ENCODE data around the gene PNPLA7.
"Not testable (repeated sequence)": the region's sequence is repeated elsewhere in the genome, so short reads cannot be mapped to it uniquely, and the experiment has no call there.

PNPLA7 gene

GRCh38 chr9:137550231-137550621 lies at the start of gene PNPLA7:
TSS of gene PNPLA7 (minus strand) at chr9:137550402. CDS start at chr9:137550197, 205 bp downstream.
- peak; percentile 60 for DNase-seq

DNA sequence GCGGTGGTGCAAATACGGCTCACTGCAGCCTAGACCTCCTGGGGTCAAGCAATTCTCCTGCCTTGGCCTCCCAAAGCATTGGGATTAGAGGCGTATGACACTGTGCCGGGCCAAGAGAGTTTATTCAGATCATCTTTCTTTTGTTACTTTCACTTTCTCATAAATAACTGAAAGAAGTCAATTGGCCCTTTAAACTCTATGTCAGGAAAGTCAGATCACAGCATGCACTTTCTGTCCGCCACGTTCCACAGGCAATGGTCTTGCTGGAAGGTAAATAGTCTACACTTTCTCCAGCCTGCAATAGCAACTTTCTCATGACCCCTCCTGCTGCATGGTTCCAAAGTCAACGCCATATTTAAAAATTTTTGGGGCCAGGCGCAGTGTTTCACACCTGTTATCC lies 48.7 kb upstream of the PNPLA7 start:
- no peak for DNase-seq

- DNase-seq, result not testable (repeated sequence)
These were observed 46.4 kb upstream of the PNPLA7 start for GRCh38 chr9:137596577-137596976.

GRCh38 chr9:137593176-137593575 lies 43.0 kb upstream of the PNPLA7 start:
- no peak for DNase-seq

DNA sequence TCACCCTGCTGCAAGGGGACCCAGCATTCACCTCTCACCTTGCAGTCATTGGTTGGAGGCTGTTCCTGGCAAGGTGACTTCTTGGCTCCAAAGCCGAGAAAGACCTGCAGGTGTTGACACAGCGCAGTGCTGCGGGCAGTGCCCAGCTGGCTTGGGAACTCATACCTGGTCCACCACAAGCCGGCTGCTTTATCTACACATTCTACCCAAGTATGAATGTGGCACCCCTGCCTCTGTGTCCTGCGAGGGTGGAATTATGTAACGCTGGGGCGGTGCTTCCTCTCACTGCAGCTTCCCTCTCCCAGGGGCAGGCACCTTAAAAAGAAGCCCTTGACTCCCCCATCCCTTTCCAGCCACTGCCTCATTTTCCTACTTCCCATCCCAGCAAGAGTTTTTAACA lies 42.6 kb upstream of the PNPLA7 start:
- DNase-seq, result no peak

DNA sequence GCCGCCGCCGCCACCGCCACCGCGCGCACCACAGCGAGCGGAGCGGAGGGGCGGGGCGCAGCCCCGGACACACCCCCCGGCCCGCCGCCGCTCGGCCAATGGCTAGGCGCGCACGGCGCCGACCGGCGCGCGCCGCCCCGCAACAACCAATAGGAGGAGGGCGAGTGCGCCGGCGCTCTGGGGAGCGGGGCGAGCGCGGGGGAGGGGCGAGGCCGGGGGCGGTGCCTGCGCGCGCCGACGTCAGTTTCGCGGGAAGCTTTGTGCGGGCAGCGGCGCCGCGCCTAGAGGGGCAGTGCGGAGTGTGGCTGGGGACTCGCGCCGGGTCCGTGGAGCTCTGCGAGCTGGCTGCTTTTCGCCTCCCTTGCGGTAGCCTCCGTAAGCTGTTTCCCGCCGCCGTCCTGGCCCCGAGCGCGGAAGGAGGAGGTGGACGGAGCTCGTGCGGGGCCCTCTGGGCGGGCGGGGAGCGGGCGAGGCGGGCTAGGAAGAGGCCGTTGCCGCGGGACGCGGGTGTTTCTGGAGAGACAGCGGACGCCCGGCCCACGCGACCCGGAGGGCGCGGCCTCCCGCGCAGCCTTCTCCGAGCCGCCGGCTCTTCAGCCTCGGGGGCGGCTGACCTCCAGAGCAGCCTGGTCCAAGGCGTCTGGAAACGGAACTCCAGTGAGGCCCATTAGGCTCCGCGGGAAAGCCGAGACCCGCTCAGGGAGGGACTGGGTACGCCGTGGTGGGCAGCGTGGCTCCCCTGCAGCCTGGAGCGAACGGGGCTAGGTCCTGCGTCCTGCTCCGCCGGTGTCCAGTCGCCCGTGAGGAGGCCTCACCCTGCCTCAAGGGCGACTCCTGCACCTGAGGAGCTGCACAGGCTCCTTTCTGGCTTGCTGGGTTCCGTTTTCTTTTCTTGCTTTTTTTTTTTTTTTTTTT lies 40.5 kb upstream of the PNPLA7 start, which contains the start of gene ZMYND19:
Gene ZMYND19, minus strand, starts transcription at position 44 of the 915 bp plus-strand sequence. CDS start 249 bp downstream, outside the sequence.
- DNase-seq, result peak; percentile 91

GRCh38 chr9:137590123-137590468 lies 39.9 kb upstream of the PNPLA7 start:
- DNase-seq, result no peak

DNA sequence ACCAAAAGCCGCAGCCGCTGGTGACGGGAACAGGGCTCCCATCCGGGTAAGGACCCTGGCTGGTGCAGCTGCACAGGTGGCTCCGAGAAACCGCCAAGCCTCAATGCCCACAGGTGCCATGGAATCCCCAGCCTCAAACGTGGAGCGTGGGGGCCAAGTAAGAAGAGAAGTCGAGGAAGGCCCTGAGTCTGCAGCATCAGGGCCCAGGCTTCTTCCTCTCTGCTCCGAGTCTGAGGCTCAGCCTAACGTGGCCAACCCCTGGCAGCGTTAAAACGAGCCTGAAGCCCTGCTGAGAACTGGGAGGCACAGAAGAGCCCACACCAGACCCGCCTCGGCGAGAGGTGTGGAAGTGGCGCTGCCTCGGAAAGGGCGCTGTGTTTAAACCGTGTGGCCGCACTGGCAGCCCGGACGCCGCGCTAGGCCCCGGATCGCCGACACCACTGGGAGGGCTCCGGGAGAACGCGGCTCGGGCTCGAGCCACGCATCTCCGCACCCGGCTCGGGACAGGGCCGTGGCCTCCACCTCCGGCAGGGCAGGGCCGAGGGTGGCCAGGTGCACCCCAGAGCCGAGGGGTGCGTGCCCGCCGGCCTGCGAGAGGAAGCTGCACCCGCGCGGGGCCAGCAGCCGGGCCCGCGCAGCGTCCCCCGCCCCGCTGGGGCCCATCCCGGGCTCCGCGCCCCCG lies 39.4 kb upstream of the PNPLA7 start:
- no peak for DNase-seq

DNA sequence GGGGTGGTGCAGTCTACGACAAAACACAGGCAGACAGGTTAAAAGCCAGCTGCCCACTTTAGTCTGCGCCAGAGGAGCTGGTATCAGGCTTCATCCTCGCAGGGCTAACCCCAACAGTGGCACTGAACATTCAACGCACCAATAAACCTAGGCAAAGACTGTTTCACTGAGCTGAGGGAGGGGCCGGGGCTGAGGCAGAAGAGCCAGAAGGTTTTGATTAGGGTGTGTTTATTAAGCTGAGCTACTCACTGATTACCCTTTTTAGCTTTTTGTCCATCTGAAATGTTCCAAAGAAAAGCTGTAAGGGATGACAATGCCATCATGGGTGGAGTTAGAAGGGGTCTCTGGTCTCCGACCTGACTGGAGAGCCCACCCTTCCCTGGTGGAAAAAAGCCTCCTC lies 38.7 kb upstream of the PNPLA7 start:
- DNase-seq, result no peak

DNA sequence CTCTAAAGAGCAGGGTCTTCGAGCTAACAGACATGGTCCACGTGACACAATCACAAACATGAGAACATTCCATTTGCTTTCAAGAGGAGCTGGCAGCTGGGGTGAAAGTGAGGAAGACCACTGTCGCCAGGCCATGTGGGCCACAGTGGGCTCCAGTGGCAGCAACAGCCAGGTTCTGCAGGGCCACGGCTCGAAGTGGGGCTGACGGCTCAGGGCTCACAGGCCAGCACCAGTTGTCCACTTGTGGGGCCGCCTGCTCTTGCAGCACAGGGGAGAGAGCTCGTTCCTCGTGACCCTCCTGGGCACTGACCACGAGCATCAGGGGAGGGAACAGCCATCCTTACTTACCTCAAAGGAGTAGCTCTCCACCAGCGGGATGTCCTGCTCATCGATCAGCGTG lies 38.1 kb upstream of the PNPLA7 start:
- no peak for DNase-seq

GRCh38 chr9:137586854-137587253 lies 36.7 kb upstream of the PNPLA7 start:
- no peak for DNase-seq

DNA sequence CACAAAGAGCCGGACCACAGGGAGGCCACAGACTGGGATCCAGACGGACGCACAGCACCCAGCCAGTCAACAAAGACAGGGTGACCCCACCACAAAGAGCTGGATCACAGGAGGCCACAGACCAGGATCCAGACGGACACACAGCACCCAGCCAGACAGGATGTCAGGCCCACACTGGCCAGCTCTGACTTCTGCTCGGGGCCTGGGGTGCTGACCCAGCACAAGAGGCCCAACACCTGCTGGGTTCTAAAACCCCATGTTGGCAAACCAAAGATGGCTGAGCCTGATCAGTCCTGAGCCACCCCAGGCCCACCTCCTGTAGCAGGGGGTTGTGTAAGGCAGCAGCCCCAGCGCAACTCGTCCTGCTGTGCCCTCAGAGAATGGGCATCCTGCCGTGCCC lies 33.8 kb upstream of the PNPLA7 start:
- DNase-seq, result no peak

DNA sequence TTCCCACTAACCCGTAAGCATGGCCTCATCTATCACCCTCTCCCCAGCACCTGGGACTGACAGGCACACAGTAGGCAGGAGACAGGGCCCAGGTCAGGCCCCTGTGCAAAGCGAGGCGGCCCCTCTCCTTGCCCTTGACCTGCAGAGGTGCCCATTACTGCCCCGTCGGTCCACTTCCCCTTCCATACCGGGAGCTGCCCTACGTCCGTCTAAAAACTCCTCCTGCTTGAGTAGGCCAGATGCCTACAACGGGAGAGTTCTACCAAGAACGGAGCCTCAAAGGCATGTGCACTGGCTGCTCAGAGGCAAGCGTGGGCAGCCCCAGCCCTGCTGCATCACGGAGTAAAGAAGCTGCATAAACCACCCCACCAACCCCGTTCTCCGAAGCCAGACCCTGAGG lies 33.1 kb upstream of the PNPLA7 start:
- no peak for DNase-seq

DNA sequence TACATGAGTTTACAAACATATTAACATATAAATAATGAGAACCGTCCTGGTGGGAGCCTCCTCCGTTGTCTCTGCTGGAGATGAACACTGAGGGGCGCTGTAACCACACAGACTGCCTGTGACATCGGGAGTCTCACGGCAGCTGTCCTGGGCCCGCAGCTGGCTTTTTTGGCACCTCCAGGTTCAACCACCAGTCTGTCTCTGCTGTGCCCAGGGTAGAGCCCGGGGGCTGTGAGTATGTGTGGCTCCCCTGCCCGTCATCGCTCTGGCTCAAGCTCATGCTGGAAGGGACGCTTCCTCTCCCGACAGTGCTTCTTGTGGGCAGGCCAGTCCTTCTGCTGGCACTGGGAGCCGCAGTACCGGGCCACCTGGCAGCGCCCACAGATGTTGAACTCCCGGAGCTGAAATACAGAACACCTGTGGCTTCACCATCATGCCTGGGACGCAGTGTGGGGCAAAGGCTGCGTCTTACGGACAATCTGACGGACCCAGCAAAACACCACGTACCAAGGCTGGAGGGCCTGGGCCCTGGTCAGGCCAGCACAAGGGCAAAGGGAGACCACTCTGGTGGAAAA lies 32.2 kb upstream of the PNPLA7 start:
- peak; percentile 23 for DNase-seq

DNA sequence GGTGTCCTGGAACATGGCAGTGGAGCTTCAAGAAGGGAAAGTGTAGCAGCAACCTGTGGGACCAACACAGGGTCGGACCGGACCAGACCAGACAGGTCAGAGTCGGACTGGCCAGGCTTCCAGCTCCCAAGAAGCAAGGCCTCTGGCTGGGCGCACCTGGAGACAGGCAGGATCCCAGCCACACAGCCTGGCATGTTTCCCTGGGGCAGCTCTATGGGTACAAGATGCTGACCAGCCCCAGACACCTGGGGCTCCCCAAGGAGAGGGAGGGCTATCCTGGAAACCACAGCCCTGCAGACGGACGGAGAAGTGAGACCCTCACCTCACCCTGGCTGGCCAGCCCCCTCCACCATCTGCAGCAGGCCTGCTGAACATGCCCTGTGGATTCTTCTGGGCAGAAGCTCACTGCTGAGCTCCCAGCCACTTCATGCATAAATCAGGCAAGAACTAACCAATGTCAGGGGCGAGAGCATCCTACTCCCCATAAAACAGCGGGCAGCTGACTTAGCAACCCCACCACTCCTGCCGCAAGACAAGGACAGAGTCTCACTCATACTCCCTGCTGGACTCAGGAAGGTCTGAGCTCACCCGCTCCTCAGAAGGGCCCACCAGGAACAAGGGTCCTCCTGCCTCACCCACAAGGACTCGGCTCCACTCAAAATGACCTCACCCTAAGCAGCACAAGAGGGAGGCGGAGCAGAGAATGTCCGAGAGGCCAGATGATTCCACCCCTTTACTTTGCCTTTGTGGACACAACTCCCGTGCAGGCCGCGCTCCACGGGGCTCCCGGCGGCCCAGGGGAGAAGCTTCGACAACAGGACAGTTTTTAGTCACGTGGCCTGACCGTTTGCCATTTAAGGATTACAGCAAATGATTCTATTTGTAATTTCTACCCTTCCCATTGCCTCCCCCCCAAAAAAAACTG lies 31.4 kb upstream of the PNPLA7 start:
- DNase-seq, result no peak

GRCh38 chr9:137580954-137581322 lies 30.7 kb upstream of the PNPLA7 start:
- DNase-seq, result no peak

DNA sequence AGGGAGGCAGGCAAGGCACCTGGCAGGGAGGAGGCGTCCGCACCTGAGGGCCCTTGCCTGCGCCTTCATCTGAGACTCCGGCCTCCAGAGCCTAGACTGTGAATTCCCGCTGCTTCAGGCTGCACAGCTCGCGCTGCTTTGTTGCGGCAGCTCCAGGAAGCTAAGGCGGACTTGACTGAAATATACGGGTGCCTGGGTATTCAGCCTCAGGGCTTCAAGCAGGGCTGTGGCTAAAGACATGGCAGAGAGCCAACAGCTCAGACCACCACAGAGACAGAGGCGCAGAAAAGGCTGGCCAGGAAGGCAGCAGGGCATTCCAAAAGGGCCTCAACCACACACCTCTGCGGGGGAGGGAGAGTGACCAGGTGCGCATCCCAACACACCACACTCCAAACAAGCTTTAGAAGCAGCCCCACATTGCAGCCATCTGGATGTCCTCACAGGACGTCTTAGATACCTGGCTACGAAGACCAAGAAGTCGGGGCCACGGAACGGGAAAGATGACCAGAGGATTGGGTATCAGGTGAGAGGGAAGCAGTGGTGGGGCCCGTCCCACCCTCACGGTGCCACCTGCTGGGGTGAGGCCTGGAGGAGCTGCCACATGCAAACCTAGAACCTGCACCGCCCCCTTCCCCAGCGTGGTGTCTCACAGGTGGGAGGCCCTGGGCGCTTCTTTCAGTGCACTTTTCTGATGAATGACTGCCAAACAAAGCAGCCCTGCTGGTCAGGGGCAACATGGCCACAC lies 30.2 kb upstream of the PNPLA7 start:
- DNase-seq, result no peak

DNA sequence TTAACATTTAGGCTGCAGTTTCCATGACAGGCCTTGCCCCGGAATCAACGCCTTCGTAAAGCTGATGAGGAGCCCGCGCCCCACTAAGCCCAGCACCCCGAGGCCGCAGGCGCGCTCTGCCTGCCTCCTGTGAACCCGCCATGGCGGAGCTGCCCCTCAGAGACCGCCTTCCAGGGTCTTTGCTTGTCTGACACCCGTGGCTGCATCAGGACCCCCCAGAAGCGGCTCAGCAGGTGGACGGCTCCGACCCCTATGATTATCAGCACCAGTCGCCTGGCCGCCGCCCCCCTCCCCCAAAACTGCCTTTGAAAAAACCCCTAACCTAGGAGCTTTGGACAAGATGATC lies 29.0 kb upstream of the PNPLA7 start:
- DNase-seq, result no peak

DNA sequence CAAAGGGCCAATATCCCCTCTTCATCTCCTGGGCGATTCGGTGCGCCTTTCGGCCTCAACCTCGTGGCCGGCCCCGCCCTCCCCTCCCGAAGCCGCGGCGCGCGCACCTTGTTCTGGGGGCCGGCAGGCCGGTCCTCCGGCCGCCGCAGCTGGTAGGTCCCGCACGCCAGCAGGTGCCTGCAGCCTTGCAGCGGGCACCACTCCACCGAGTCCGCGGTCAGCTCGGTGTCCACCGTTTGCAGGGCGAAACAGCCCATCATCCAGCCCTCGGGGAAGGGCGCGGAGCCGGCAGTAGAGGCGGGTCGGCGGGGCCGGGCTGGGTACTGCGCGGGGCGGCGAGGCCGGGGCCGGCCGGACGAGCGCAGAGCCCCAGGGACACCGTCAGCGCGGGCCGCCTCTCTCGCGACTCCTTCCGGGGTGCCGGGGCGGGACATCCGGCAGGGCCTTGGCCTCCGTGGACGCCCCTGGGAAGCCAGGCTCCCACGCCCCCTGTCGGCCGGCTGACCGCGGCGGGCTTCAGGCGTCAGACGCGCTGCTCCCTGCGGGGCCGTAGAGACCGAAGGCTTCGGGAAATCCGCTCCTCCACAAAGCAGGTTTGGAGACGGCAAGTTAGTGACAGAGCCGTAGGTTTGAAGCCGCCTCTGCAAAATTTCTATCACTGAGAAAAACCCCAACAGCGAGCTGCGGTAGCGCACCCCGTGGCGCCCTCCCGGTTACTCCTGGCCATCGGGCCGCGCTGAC lies 28.5 kb upstream of the PNPLA7 start, which contains the start of gene DPH7:
Gene DPH7, minus strand, starts transcription at position 408 of the 741 bp plus-strand sequence. Its CDS starts 148 bp downstream, at position 260.
- DNase-seq, result peak; percentile 94

- peak; percentile 20 for DNase-seq
These were observed 25.7 kb upstream of the PNPLA7 start for GRCh38 chr9:137575716-137576411.

- DNase-seq, result peak; percentile 34
These were observed 25.1 kb upstream of the PNPLA7 start for GRCh38 chr9:137575364-137575715.
